Liver (tissue), 9 donors: ENCODE results near the gene EHBP1. TPM values are rescaled to one million over a fixed set of nuclear protein-coding genes. Genes with fewer than 3 reads are reported as not detected.

Experiments used
- DNase-seq: peaks from one replicate; pipeline ENCODE4 v3.0.0-alpha.2; 2017; ENCODE audit warnings: low spot score
- H3K27ac ChIP-seq, 2 donors: one replicate each; pipeline ENCODE4 v1.7.0; 2013; ENCODE audit warnings: inconsistent platforms in 2 of 2, low read length in 2 of 2, control low read depth in 1 of 2, low read depth in 1 of 2, mild to moderate bottlenecking in 1 of 2
- H3K27me3 ChIP-seq, 4 donors: one replicate each; pipeline versions ENCODE4 v1.6.1 to v1.7.0; 2013; ENCODE audit warnings: low read length in 3 of 4, inconsistent platforms in 1 of 4, mild to moderate bottlenecking in 1 of 4, moderate library complexity in 1 of 4; ENCODE audit not compliant: control insufficient read depth in 4 of 4, insufficient read depth in 4 of 4
- H3K36me3 ChIP-seq, 4 donors: one replicate each; pipeline versions ENCODE4 v1.6.1 to v1.7.0; 2013; ENCODE audit warnings: low read length in 3 of 4, mild to moderate bottlenecking in 3 of 4, low read depth in 1 of 4, moderate library complexity in 1 of 4; ENCODE audit not compliant: control insufficient read depth in 4 of 4, insufficient read depth in 3 of 4
- H3K4me1 ChIP-seq, 4 donors: one replicate each; pipeline versions ENCODE4 v1.6.1 to v1.7.0; 2013; ENCODE audit warnings: low read length in 3 of 4, mild to moderate bottlenecking in 3 of 4, moderate library complexity in 1 of 4; ENCODE audit not compliant: control insufficient read depth in 4 of 4, insufficient read depth in 4 of 4
- H3K4me3 ChIP-seq, 3 donors: one replicate each; pipeline versions ENCODE4 v1.6.1 to v1.7.0; 2013; ENCODE audit warnings: low read length in 3 of 3, control low read depth in 1 of 3, low read depth in 1 of 3, mild to moderate bottlenecking in 1 of 3
- H3K9ac ChIP-seq, 2 donors: one replicate each; pipeline ENCODE4 v1.7.0; 2013; ENCODE audit warnings: low read length in 2 of 2, mild to moderate bottlenecking in 2 of 2, moderate library complexity in 2 of 2, control low read depth in 1 of 2, low read depth in 1 of 2
- H3K9me3 ChIP-seq, 4 donors: one replicate each; pipeline versions ENCODE4 v1.6.1 to v1.7.0; 2013; ENCODE audit warnings: low read length in 3 of 4; ENCODE audit not compliant: control insufficient read depth in 4 of 4
- EGR1 ChIP-seq, 2 donors: IDR thresholded peaks; 2 replicates each; pipeline ENCODE4 v1.6.1; 2016 to 2018; ENCODE audit warnings: antibody characterized with exemption in 2 of 2, low read depth in 2 of 2
- FOXA1 ChIP-seq: IDR thresholded peaks from 2 replicates; pipeline ENCODE4 v1.6.1; 2016; ENCODE audit warnings: antibody characterized with exemption
- FOXA2 ChIP-seq: IDR thresholded peaks from 2 replicates; pipeline ENCODE4 v1.6.1; 2016; ENCODE audit warnings: antibody characterized with exemption
- GABPA ChIP-seq, 2 donors: IDR thresholded peaks in 1 of 2; conservative IDR thresholded peaks in 1 of 2; 2 replicates each; pipeline ENCODE4 v1.6.1; 2016; ENCODE audit warnings: antibody characterized with exemption in 2 of 2, mild to moderate bottlenecking in 1 of 2, moderate library complexity in 1 of 2
- HNF4A ChIP-seq, 2 donors: conservative IDR thresholded peaks; 2 replicates each; pipeline ENCODE4 v1.6.1; 2016; ENCODE audit warnings: antibody characterized with exemption in 2 of 2, mild to moderate bottlenecking in 2 of 2
- HNF4G ChIP-seq: IDR thresholded peaks from 2 replicates; pipeline ENCODE4 v1.6.1; 2016; ENCODE audit warnings: antibody characterized with exemption
- JUND ChIP-seq, 2 donors: IDR thresholded peaks; 2 replicates each; pipeline ENCODE4 v1.6.1; 2016; ENCODE audit warnings: antibody characterized with exemption in 2 of 2
- NR2F2 ChIP-seq: IDR thresholded peaks from 2 replicates; pipeline ENCODE4 v1.6.1; 2016; ENCODE audit warnings: antibody characterized with exemption
- RAD21 ChIP-seq, 2 donors: IDR thresholded peaks; 2 replicates each; pipeline ENCODE4 v1.6.1; 2016; ENCODE audit warnings: antibody characterized with exemption in 2 of 2, mild to moderate bottlenecking in 2 of 2
- RXRA ChIP-seq, 2 donors: IDR thresholded peaks; 2 replicates each; pipeline ENCODE4 v1.6.1; 2017 to 2018; ENCODE audit warnings: antibody characterized with exemption in 2 of 2, mild to moderate bottlenecking in 1 of 2
- SP1 ChIP-seq: IDR thresholded peaks from 2 replicates; pipeline ENCODE4 v1.6.1; 2018; ENCODE audit warnings: antibody characterized with exemption, mild to moderate bottlenecking
- TAF1 ChIP-seq: conservative IDR thresholded peaks from 2 replicates; pipeline ENCODE4 v1.6.1; 2016; ENCODE audit warnings: antibody characterized with exemption, mild to moderate bottlenecking
- YY1 ChIP-seq: IDR thresholded peaks from 2 replicates; pipeline ENCODE4 v1.6.1; 2016; ENCODE audit warnings: antibody characterized with exemption, mild to moderate bottlenecking
- WGBS: extraction: QIAGEN DNeasy Blood & Tissue Kit; methylation state at CpG from one replicate; pipeline ENCODE4 v1.1.7; 2013; 5-methylcytosine and 5-hydroxymethylcytosine counted together
- polyA plus RNA-seq, 2 donors: library from polyadenylated mRNA; stranded (reverse) in 1 of 2; unstranded in 1 of 2; fragments of 200-250 nt in 1 of 2; fragments of >200 nt in 1 of 2; fragmentation: Nextera tagmentation in 1 of 2; extraction: Ambion mirVana in 1 of 2; gene quantifications; one replicate each; pipeline versions ENCODE4 v1.2.1 to v1.2.3, GENCODE V29; 2013 to 2015
- total RNA-seq, 2 donors: library from RNA; depleted of rRNA; stranded (reverse); fragments of >200 nt; gene quantifications; one replicate each; pipeline ENCODE4 v1.2.3, GENCODE V29; 2014
- TF ChIP-seq, protein P1 (sequence below): IDR thresholded peaks from 2 replicates; pipeline ENCODE4 v1.6.1; 2016; ENCODE audit warnings: antibody characterized with exemption
- TF ChIP-seq, protein P2 (sequence below): IDR thresholded peaks from 2 replicates; pipeline ENCODE4 v1.6.1; 2016; ENCODE audit warnings: antibody characterized with exemption
- TF ChIP-seq, protein P3 (sequence below): IDR thresholded peaks from 2 replicates; pipeline ENCODE4 v1.6.1; 2016; ENCODE audit warnings: antibody characterized with exemption, mild to moderate bottlenecking
- TF ChIP-seq, protein P4 (sequence below): IDR thresholded peaks from 2 replicates; pipeline ENCODE4 v1.6.1; 2016; ENCODE audit warnings: antibody characterized with exemption
- donor health status: healthy.
- donor health status: healthy.
- donor health status: healthy.
- donor health status: healthy.
- donor health status: healthy.

EHBP1 gene
- total and polyA plus RNA-seq, 4 donors = 16.6 to 85.8 (median 24.4) TPM

DNA sequence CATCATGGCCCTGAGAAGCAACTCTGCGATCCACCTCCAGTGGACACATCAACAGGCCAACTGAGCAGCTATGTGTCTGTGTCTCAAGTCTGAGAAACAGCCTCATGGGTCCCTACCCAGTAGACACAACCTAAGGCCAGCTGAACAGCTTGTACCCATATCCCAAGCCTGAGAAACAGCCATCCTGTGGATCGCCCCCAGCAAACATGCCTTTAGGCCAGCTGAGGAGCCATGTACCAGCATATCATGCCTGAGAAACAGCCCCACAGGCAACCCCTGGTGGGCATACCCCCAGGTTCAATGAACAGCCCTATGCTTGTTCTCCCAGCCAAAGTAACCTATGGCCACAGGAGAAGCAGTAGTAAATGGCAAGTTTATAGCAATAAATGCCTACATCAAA lies 218.4 kb downstream of the EHBP1 start:
- DNase-seq = no peak
- TF ChIP-seq, protein P1, sequence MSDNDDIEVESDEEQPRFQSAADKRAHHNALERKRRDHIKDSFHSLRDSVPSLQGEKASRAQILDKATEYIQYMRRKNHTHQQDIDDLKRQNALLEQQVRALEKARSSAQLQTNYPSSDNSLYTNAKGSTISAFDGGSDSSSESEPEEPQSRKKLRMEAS = no peak
- no peak for TF ChIP-seq NR2F2
- TF ChIP-seq, protein P2, sequence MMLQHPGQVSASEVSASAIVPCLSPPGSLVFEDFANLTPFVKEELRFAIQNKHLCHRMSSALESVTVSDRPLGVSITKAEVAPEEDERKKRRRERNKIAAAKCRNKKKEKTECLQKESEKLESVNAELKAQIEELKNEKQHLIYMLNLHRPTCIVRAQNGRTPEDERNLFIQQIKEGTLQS = no peak
- 99% methylated on average over 2 of the region's 2 CpGs for WGBS

DNA sequence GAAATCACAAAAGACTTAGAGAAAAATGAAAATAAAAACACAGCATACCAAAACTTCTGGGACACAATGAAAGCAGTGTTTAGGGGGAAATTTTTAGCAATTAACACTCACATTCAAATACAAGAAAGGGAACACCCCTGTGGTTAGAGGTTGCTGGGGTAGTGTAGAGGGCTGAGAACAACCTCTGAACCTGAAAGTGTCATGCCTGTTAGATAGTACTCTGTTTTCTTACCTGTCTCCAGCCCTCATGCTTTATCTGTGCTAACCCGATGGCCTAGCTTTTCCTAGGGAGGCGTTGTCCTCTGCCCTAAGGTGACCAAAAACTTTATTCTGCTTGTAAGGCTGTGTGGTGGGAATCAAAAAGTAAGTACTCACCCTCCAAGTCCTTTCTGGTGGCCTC lies 222.5 kb downstream of the EHBP1 start:
- no peak overlapping the region for H3K4me3 ChIP-seq
- no peak for DNase-seq
- H3K4me1 ChIP-seq = peaks cover 0 to 2% (median 0%) of the 10 kb centered on the region in 4 donors
- no peak overlapping the region for H3K27ac ChIP-seq
- H3K9me3 ChIP-seq = no peaks in the 10 kb centered on the region
- 96% methylated on average over 2 of the region's 2 CpGs for WGBS
- peaks cover 0 to 5% (median 3%) of the 10 kb centered on the region in 4 donors for H3K36me3 ChIP-seq
- no peak overlapping the region for H3K9ac ChIP-seq
- TF ChIP-seq RXRA (IDR thresholded peaks at IDR 0.05) = no peak
- H3K27me3 ChIP-seq = no peaks in the 10 kb centered on the region

More for the DNA sequence above, 218.4 kb downstream of the EHBP1 start:
- no peak overlapping the region for H3K27ac ChIP-seq
- H3K4me3 ChIP-seq = no peak overlapping the region
- H3K4me1 ChIP-seq = no peaks in the 10 kb centered on the region
- H3K36me3 ChIP-seq = peaks cover 2 to 15% (median 11%) of the 10 kb centered on the region in 4 donors
- peaks cover 0 to 2% (median 0%) of the 10 kb centered on the region in 4 donors for H3K9me3 ChIP-seq
- no peaks in the 10 kb centered on the region for H3K27me3 ChIP-seq
- H3K9ac ChIP-seq = no peak overlapping the region

DNA sequence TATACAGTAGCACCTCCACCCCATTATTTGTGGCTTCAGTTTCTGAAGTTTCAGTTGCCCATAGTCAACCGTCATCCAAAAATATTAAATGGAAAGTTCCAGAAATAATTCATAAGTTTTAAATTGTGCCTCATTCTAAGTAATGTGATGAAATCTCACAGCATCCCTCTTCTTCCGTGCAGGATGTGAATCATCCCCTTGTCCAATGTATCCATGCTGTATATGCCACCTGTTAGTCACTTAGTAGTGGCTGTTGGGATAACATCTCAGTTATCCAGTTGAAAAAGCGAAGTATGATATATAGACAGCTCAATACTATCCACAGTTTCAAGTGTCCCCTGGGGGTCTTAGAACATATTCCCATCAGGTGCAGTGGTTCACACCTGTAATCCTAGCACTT lies 226.0 kb downstream of the EHBP1 start:
- H3K4me1 ChIP-seq = peaks cover 0 to 2% (median 0%) of the 10 kb centered on the region in 4 donors
- no peak overlapping the region for H3K27ac ChIP-seq
- no peak for DNase-seq
- no peaks in the 10 kb centered on the region for H3K36me3 ChIP-seq
- TF ChIP-seq YY1 (no peak), RXRA (IDR thresholded peaks at IDR 0.05) (no peak), SP1 (no peak), HNF4G (no peak), FOXA2 (no peak), FOXA1 (no peak), NR2F2 (no peak), TAF1 (no peak), HNF4A (conservative IDR thresholded peaks at IDR 0.05) (no peak), GABPA (IDR thresholded peaks at IDR 0.05 in 1 of 2, conservative IDR thresholded peaks at IDR 0.05 in 1 of 2) (no peak), JUND (IDR thresholded peaks at IDR 0.05) (no peak), RAD21 (IDR thresholded peaks at IDR 0.05) (no peak), EGR1 (IDR thresholded peaks at IDR 0.05; ENCODE audit: low read depth in 2 of 2) (no peak)
- TF ChIP-seq, protein P2 = no peak
- TF ChIP-seq, protein P3, sequence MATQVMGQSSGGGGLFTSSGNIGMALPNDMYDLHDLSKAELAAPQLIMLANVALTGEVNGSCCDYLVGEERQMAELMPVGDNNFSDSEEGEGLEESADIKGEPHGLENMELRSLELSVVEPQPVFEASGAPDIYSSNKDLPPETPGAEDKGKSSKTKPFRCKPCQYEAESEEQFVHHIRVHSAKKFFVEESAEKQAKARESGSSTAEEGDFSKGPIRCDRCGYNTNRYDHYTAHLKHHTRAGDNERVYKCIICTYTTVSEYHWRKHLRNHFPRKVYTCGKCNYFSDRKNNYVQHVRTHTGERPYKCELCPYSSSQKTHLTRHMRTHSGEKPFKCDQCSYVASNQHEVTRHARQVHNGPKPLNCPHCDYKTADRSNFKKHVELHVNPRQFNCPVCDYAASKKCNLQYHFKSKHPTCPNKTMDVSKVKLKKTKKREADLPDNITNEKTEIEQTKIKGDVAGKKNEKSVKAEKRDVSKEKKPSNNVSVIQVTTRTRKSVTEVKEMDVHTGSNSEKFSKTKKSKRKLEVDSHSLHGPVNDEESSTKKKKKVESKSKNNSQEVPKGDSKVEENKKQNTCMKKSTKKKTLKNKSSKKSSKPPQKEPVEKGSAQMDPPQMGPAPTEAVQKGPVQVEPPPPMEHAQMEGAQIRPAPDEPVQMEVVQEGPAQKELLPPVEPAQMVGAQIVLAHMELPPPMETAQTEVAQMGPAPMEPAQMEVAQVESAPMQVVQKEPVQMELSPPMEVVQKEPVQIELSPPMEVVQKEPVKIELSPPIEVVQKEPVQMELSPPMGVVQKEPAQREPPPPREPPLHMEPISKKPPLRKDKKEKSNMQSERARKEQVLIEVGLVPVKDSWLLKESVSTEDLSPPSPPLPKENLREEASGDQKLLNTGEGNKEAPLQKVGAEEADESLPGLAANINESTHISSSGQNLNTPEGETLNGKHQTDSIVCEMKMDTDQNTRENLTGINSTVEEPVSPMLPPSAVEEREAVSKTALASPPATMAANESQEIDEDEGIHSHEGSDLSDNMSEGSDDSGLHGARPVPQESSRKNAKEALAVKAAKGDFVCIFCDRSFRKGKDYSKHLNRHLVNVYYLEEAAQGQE = no peak
- TF ChIP-seq, protein P1 = no peak
- TF ChIP-seq, protein P4, sequence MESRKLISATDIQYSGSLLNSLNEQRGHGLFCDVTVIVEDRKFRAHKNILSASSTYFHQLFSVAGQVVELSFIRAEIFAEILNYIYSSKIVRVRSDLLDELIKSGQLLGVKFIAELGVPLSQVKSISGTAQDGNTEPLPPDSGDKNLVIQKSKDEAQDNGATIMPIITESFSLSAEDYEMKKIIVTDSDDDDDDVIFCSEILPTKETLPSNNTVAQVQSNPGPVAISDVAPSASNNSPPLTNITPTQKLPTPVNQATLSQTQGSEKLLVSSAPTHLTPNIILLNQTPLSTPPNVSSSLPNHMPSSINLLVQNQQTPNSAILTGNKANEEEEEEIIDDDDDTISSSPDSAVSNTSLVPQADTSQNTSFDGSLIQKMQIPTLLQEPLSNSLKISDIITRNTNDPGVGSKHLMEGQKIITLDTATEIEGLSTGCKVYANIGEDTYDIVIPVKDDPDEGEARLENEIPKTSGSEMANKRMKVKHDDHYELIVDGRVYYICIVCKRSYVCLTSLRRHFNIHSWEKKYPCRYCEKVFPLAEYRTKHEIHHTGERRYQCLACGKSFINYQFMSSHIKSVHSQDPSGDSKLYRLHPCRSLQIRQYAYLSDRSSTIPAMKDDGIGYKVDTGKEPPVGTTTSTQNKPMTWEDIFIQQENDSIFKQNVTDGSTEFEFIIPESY = no peak
- H3K9me3 ChIP-seq = no peaks in the 10 kb centered on the region
- no peak overlapping the region for H3K4me3 ChIP-seq
- no peaks in the 10 kb centered on the region for H3K27me3 ChIP-seq
- H3K9ac ChIP-seq = no peak overlapping the region
- 96% methylated on average over 3 of the region's 3 CpGs for WGBS
